Karpas-422 (cell line): Measurements from ENCODE around the gene LMAN1L. TPM values are rescaled to one million over a fixed set of nuclear protein-coding genes. Genes with fewer than 3 reads are reported as not detected.
A peak's percentile ranks its signal among the peaks of the same experiment; 100 is the strongest.

Experiments
- DNase-seq: peaks from one replicate; pipeline ENCODE4 v3.0.0-alpha.2; 2015
- H2AFZ ChIP-seq: fragments of 200-600 bp; sonication (generic); 2 replicates; pipeline ENCODE4 v1.6.1; 2014; ENCODE audit warnings: antibody characterized with exemption, low read length, mixed read lengths
- H3K27ac ChIP-seq: fragments of 200-600 bp; sonication (generic); 2 replicates; pipeline ENCODE4 v1.5.1; 2014; ENCODE audit warnings: mild to moderate bottlenecking, low read length, moderate library complexity
- H3K27me3 ChIP-seq: fragments of 200-600 bp; sonication (generic); 2 replicates; pipeline ENCODE4 v1.6.1; 2014; ENCODE audit warnings: low read length, mixed read lengths
- H3K36me3 ChIP-seq: fragments of 200-600 bp; sonication (generic); 2 replicates; pipeline ENCODE4 v1.6.1; 2014; ENCODE audit warnings: low read length, mixed read lengths; ENCODE audit not compliant: insufficient read depth
- H3K4me1 ChIP-seq: fragments of 200-600 bp; sonication (generic); 2 replicates; pipeline ENCODE4 v1.6.1; 2014; ENCODE audit warnings: mild to moderate bottlenecking, low read length, mixed read lengths
- H3K4me2 ChIP-seq: fragments of 200-600 bp; sonication (generic); 2 replicates; pipeline ENCODE4 v1.6.1; 2014; ENCODE audit warnings: low read length, low read depth, mild to moderate bottlenecking; ENCODE audit not compliant: poor library complexity, severe bottlenecking
- H3K4me3 ChIP-seq: fragments of 200-600 bp; sonication (generic); 2 replicates; pipeline ENCODE4 v1.5.1; 2014; ENCODE audit warnings: mild to moderate bottlenecking, antibody characterized with exemption, low read length, mixed read lengths
- H3K79me2 ChIP-seq: fragments of 200-600 bp; sonication (generic); 2 replicates; pipeline ENCODE4 v1.6.1; 2014; ENCODE audit warnings: mild to moderate bottlenecking, low read length, mixed read lengths
- H3K9ac ChIP-seq: fragments of 200-600 bp; sonication (generic); 2 replicates; pipeline ENCODE4 v1.6.0; 2014; ENCODE audit warnings: low read length
- H3K9me2 ChIP-seq: fragments of 200-600 bp; sonication (generic), shearing (Covaris generic); replicated peaks from 2 replicates; pipeline ENCODE4 v1.6.0; 2014; ENCODE audit warnings: mild to moderate bottlenecking, low read length, moderate library complexity; ENCODE audit not compliant: insufficient read depth
- H3K9me3 ChIP-seq: fragments of 300-700, 200-600 bp; sonication (generic); 2 replicates; pipeline ENCODE4 v1.6.1; 2014; ENCODE audit warnings: low read length, mixed read lengths
- H4K20me1 ChIP-seq: fragments of 200-600 bp; sonication (generic); 2 replicates; pipeline ENCODE4 v1.6.1; 2014; ENCODE audit warnings: mild to moderate bottlenecking, antibody characterized with exemption, low read length, low read depth; ENCODE audit not compliant: insufficient read depth
- total RNA-seq: library from RNA; depleted of rRNA; stranded (reverse); fragments of >200 nt; shearing (Covaris generic); gene quantifications from 2 replicates; pipeline ENCODE4 v1.2.3, GENCODE V29; 2014; ENCODE audit warnings: low replicate concordance

Gene LMAN1L
- total RNA-seq, 1 experiment from 2014 or later, result 3.3 TPM

DNA sequence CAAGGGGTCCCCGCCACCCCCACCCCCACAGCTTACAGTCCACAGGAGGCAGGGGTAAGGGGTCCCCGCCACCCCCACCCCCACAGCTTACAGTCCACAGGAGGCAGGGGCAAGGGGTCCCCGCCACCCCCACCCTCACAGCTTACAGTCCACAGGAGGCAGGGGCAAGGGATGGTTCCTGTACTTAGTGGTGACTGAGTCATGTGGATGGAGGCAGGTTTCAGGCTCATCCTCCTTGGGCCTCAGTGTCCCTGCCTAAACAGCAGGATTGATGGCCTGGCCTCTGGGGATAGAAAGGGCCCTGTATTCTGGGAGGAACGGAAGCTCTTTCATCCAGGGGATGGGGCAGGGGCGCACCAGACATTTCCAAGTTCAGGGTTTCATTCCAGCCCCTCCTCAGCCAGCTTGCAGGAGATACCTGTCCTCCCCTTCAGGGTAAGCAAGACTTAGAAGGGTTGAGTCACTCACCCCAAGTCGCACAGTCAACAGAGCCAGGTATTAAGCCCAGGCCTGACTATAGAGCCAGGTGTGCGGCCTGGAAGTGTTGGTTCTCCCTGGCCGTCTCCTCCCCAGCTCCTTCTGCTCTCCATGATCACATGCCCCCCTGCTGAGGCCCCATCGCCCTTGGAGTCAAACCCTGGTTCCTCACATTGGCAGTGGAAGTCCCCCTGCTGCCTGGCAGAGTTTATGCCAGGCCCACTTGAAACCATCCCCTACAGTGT is 18.2 kb upstream of the LMAN1L start:
- peaks cover 5% of the 10 kb centered on the region; the same call in 1 of the 2 replicates for H4K20me1 ChIP-seq
- peaks cover 26% of the 10 kb centered on the region; the same call in 1 of the 2 replicates for H3K36me3 ChIP-seq
- H3K9me2 ChIP-seq, result no peaks in the 10 kb centered on the region
- peaks cover 100% of the 10 kb centered on the region for H3K4me1 ChIP-seq
- peak overlapping the region; percentile 92 for H3K4me2 ChIP-seq
- no peaks in the 10 kb centered on the region for H3K27me3 ChIP-seq
- no peaks in the 10 kb centered on the region for H3K9me3 ChIP-seq
- H2AFZ ChIP-seq, result no peak overlapping the region
- peak overlapping the region; percentile 100 for H3K27ac ChIP-seq
- peak overlapping the region; percentile 95 for H3K9ac ChIP-seq
- DNase-seq, result no peak
- peaks cover 74% of the 10 kb centered on the region for H3K79me2 ChIP-seq
- no peak overlapping the region for H3K4me3 ChIP-seq

- Histone ChIP-seq H3K4me2 (peak overlapping the region; percentile 92), H3K4me3 (no peak overlapping the region), H3K4me1 (peaks cover 100% of the 10 kb centered on the region), H3K9me2 (no peaks in the 10 kb centered on the region), H3K27ac (peak overlapping the region; percentile 100), H4K20me1 (peaks cover 5% of the 10 kb centered on the region; the same call in 1 of the 2 replicates), H3K79me2 (peaks cover 70% of the 10 kb centered on the region), H3K9me3 (no peaks in the 10 kb centered on the region), H3K9ac (peak overlapping the region; percentile 95), H3K27me3 (no peaks in the 10 kb centered on the region), H3K36me3 (peaks cover 26% of the 10 kb centered on the region), H2AFZ (no peak overlapping the region)
- DNase-seq, result no peak
Measured at GRCh38 chr15:74794970-74795349, 17.7 kb upstream of the LMAN1L start.

DNA sequence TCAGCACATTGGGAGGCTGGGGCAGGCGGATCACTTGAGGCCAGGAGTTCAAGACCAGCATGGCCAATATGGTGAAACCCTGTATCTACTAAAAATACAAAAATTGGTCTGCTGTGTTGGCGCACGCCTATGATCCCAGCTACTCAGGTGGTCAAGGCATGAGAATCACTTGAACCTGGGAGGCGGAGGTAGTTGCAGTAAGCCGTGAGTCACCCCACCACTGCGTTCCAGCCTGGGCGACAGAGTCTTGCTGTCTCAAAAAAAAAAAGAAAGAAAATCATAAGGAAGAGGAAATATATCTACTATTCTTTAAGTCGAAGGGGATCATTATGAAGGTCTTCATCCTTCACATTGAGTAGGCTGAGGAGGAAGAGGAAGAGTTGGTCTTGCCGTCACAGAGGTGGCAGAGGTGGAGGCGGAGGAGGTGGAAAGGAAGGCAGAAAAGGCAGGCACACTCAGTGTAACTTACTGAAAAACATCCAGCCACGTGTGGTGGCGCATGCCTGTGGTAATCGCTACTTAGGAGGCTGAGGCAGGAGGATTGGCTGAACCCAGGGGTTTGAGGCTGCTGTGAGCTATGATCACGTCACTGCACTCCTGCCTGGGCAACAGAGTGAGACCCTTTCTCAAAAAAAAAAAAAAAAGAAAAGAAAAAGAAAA is 16.5 kb upstream of the LMAN1L start:
- Histone ChIP-seq H3K4me3 (no peak overlapping the region), H3K9me2 (no peaks in the 10 kb centered on the region), H3K9me3 (no peaks in the 10 kb centered on the region), H3K9ac (no peak overlapping the region), H2AFZ (no peak overlapping the region), H3K27ac (peak overlapping the region; percentile 100), H4K20me1 (peaks cover 7% of the 10 kb centered on the region), H3K36me3 (peaks cover 30% of the 10 kb centered on the region), H3K79me2 (peaks cover 64% of the 10 kb centered on the region), H3K4me1 (peaks cover 96% of the 10 kb centered on the region), H3K4me2 (peak overlapping the region; percentile 63), H3K27me3 (no peaks in the 10 kb centered on the region)
- no peak for DNase-seq

DNA sequence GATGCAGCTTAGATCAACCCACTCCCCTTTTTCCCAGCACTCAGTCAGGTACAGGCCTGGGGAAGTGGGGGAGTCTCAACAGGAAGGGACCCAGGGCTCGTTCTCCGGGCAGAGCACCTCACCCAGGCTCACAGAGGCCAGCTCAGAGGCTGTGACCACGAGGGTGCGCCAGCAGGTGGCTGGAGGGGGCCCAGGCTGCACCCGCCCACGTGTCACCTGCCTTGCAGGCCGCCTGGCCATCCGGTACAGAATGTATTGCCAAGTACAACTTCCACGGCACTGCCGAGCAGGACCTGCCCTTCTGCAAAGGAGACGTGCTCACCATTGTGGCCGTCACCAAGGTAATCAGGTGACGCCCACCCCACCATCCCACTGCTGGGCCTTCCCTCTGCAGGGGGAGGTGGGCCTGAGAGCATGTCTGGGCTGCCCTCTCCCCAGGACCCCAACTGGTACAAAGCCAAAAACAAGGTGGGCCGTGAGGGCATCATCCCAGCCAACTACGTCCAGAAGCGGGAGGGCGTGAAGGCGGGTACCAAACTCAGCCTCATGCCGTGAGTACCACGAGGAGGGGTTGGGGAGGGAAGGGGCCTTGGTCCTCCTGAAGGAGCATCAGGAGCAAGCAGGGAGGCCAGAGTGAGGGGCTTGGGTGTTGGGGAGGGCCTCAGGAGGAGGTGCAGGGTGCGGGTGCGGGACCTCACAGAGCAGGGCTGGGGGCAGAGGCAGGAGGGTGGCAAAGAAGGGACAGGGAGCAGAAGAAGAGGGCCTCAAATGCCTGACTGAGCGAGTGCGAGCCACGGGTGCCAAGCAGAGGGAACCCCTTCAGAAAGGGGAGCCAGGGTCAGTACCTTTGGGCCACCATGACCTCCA is 14.0 kb upstream of the LMAN1L start:
- H3K9me2 ChIP-seq, result no peaks in the 10 kb centered on the region
- no peaks in the 10 kb centered on the region for H3K9me3 ChIP-seq
- peak; percentile 87 for DNase-seq
- H2AFZ ChIP-seq, result no peak overlapping the region
- no peaks in the 10 kb centered on the region for H3K27me3 ChIP-seq
- H3K79me2 ChIP-seq, result peaks cover 41% of the 10 kb centered on the region
- H3K9ac ChIP-seq, result peak overlapping the region; percentile 72
- peak overlapping the region; percentile 63 for H3K4me2 ChIP-seq
- H3K27ac ChIP-seq, result peak overlapping the region; percentile 100
- peaks cover 51% of the 10 kb centered on the region for H3K36me3 ChIP-seq
- peaks cover 71% of the 10 kb centered on the region for H3K4me1 ChIP-seq
- peak overlapping the region; percentile 39; the same call in 1 of the 2 replicates for H3K4me3 ChIP-seq
- peaks cover 18% of the 10 kb centered on the region for H4K20me1 ChIP-seq

GRCh38 chr15:74799255-74799855 is 13.3 kb upstream of the LMAN1L start:
- no peaks in the 10 kb centered on the region for H3K9me3 ChIP-seq
- peaks cover 18% of the 10 kb centered on the region for H4K20me1 ChIP-seq
- no peaks in the 10 kb centered on the region for H3K27me3 ChIP-seq
- no peak overlapping the region for H2AFZ ChIP-seq
- H3K36me3 ChIP-seq, result peaks cover 56% of the 10 kb centered on the region
- H3K9me2 ChIP-seq, result no peaks in the 10 kb centered on the region
- H3K4me3 ChIP-seq, result peak overlapping the region; percentile 39; the same call in 1 of the 2 replicates
- peak; percentile 83 for DNase-seq
- H3K4me2 ChIP-seq, result peak overlapping the region; percentile 63
- peaks cover 64% of the 10 kb centered on the region for H3K4me1 ChIP-seq
- peak overlapping the region; percentile 100 for H3K27ac ChIP-seq
- H3K79me2 ChIP-seq, result peaks cover 36% of the 10 kb centered on the region
- peak overlapping the region; percentile 72 for H3K9ac ChIP-seq

- Histone ChIP-seq H3K27me3 (no peaks in the 10 kb centered on the region), H3K9ac (peak overlapping the region; percentile 72), H3K4me2 (peak overlapping the region; percentile 63), H4K20me1 (peaks cover 18% of the 10 kb centered on the region), H3K9me3 (no peaks in the 10 kb centered on the region), H2AFZ (no peak overlapping the region), H3K9me2 (no peaks in the 10 kb centered on the region), H3K79me2 (peaks cover 30% of the 10 kb centered on the region), H3K36me3 (peaks cover 50% of the 10 kb centered on the region), H3K27ac (peak overlapping the region; percentile 100), H3K4me1 (peaks cover 57% of the 10 kb centered on the region), H3K4me3 (no peak overlapping the region)
- peak; percentile 93 for DNase-seq
Measured at GRCh38 chr15:74799856-74800558, 12.6 kb upstream of the LMAN1L start.

- Histone ChIP-seq H3K36me3 (peaks cover 49% of the 10 kb centered on the region), H2AFZ (no peak overlapping the region), H3K4me1 (peaks cover 51% of the 10 kb centered on the region), H3K79me2 (peaks cover 24% of the 10 kb centered on the region), H3K4me2 (no peak overlapping the region), H3K27me3 (no peaks in the 10 kb centered on the region), H3K9ac (peak overlapping the region; percentile 44), H3K9me2 (no peaks in the 10 kb centered on the region), H4K20me1 (peaks cover 18% of the 10 kb centered on the region), H3K9me3 (no peaks in the 10 kb centered on the region), H3K27ac (peak overlapping the region; percentile 100), H3K4me3 (no peak overlapping the region)
- DNase-seq, result no peak
Measured at GRCh38 chr15:74800559-74801094, 12.0 kb upstream of the LMAN1L start.
